ENCODE measurements around the gene DHX34.
"Not testable (repeated sequence)": the region's sequence is repeated elsewhere in the genome, so short reads cannot be mapped to it uniquely, and the experiment has no call there.

Gene DHX34

GRCh38 chr19:47389150-47389556, 40.0 kb downstream of the DHX34 start:
- DNase-seq (ENCODE audit: low spot score), result no peak

- no peak for DNase-seq (ENCODE audit: low spot score)
Observed at GRCh38 chr19:47390533-47391488, 41.7 kb downstream of the DHX34 start.

- peak; percentile 58 for DNase-seq (ENCODE audit: low spot score)
Observed at GRCh38 chr19:47391510-47392223, 42.6 kb downstream of the DHX34 start.

- no peak for DNase-seq (ENCODE audit: low spot score)
Observed at GRCh38 chr19:47398707-47399597, 49.8 kb downstream of the DHX34 start.

GRCh38 chr19:47402504-47402903, 53.4 kb downstream of the DHX34 start:
- no peak for DNase-seq (ENCODE audit: low spot score)

GRCh38 chr19:47404334-47405196, 55.5 kb downstream of the DHX34 start:
- DNase-seq (ENCODE audit: low spot score), result no peak

- DNase-seq (ENCODE audit: low spot score), result no peak
Observed at GRCh38 chr19:47405197-47405550, 56.1 kb downstream of the DHX34 start.

- no peak for DNase-seq (ENCODE audit: low spot score)
Observed at GRCh38 chr19:47405854-47406417, 56.8 kb downstream of the DHX34 start.

GRCh38 chr19:47406711-47407416, 57.7 kb downstream of the DHX34 start:
- DNase-seq (ENCODE audit: low spot score), result no peak

- DNase-seq (ENCODE audit: low spot score), result no peak
Observed at GRCh38 chr19:47407417-47407774, 58.3 kb downstream of the DHX34 start.

- no peak for DNase-seq (ENCODE audit: low spot score)
Observed at GRCh38 chr19:47408156-47408938, 59.2 kb downstream of the DHX34 start.

- DNase-seq (ENCODE audit: low spot score), result no peak
Observed at GRCh38 chr19:47411101-47411500, 62.0 kb downstream of the DHX34 start.

GRCh38 chr19:47411696-47412095, 62.6 kb downstream of the DHX34 start:
- DNase-seq (ENCODE audit: low spot score), result not testable (repeated sequence)

GRCh38 chr19:47413941-47414340, 64.8 kb downstream of the DHX34 start:
- no peak for DNase-seq (ENCODE audit: low spot score)

- DNase-seq (ENCODE audit: low spot score), result no peak
Observed at GRCh38 chr19:47414469-47414868, 65.4 kb downstream of the DHX34 start.

- no peak for DNase-seq (ENCODE audit: low spot score)
Observed at GRCh38 chr19:47415953-47416642, 67.0 kb downstream of the DHX34 start.

- DNase-seq (ENCODE audit: low spot score), result no peak
Observed at GRCh38 chr19:47416643-47416985, 67.5 kb downstream of the DHX34 start.

GRCh38 chr19:47417107-47417745, 68.1 kb downstream of the DHX34 start:
- DNase-seq (ENCODE audit: low spot score), result no peak

Data from COLO829 (cell line).